HG02852 (cell line): ENCODE measurements around the gene APP.
"Not testable (repeated sequence)": the region's sequence is repeated elsewhere in the genome, so short reads cannot be mapped to it uniquely, and the experiment has no call there.

Source experiments
- ATAC-seq: cut with Tn5 transposase; IDR thresholded peaks from one replicate; pipeline ENCODE4 v1.9.1; 2021; ENCODE audit warnings: mild to moderate bottlenecking, moderate library complexity; ENCODE audit not compliant: unreplicated experiment

APP gene

DNA sequence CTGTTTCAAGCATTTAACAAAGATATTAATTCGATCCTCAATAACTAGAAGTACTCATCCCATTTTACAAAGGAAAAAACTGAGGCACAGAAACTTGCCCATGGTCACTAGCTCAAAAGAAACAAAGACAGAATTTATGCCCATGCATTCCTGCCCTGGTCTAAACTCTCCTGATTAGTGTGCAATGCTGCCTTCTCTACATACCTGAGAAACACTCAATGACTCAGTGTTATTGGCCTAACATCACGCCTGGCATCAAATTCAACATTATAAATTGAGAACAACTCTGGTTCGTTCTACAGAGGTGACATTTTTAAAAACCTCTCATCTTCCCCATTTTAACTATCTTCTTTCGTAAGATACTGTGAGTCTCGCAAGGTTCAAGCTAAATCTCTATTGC lies 5.2 kb downstream of the APP start:
- no peak for ATAC-seq

DNA sequence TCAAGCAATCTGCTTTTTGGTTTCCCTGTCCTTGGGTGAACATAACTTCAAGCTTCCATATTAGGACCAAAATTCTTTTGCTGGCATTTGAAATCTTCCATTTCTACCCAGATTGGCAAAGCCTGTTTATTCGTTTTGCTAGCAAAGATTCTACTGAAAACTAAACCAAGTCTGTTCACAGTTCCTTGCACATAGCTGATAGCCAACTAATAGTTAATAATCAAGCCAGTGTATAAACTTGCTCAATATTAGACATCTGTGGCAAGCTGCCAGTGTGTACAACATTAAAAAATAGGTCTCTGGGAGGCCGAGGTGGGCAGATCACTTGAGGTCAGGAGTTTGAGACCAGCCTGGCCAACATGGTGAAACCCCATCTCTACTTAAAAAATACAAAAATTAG lies 6.3 kb downstream of the APP start:
- no peak for ATAC-seq

DNA sequence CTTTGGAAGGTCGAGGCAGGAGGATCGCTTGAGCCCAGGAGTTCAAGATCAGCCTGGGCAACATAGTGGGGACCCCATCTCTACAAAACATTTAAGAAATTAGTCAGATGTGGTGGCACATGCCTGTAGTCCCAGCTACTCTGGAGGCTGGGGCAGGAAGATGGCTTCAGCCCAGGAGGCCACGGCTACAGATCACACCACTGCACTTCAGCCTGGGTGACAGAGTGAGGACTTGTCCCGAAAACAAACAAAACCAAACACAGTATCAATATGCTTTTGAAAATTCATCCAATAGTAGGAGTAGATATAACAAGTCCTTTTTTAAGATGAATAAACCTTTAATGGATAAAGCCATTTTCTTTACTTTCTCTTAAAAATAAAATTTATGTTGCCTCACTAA lies 8.5 kb downstream of the APP start:
- no peak for ATAC-seq

DNA sequence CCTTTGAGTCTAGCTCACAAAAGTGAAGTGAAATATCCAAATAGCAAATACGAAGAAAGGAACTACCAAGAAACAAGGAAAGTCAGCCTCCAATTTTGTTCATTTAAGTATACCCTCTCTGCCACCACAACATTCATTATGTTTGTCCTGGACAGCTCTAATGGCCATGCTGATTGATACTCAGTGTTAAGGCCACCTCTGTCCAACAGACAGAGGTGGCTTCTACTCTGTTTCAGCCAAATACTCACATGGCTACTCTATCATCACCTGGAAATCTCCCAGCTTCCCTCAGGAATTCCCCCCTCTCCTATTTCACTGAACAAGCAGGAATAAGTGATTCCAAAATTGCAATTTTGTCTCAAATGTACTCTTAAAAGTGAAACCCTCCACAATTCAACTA lies 10.7 kb downstream of the APP start:
- ATAC-seq: no peak

DNA sequence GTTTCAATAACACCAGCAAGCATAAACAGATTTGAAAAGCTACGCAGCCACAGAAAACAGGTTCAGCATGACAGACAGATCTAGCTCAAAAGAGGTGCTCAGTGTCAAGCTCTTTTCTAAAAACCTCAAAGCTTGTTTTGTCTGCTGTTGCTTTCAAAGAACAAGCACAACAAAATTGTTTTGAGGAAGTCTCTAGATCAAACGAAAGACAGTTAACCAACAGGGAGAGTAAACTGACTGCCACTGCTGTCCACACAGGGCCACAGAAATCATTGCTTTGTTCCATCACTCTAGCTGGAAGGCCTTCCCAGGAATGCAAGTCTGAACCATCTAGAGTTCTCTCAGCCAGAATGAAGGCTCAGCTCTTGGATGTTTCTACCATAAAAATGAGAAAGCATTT lies 12.8 kb downstream of the APP start:
- no peak for ATAC-seq

DNA sequence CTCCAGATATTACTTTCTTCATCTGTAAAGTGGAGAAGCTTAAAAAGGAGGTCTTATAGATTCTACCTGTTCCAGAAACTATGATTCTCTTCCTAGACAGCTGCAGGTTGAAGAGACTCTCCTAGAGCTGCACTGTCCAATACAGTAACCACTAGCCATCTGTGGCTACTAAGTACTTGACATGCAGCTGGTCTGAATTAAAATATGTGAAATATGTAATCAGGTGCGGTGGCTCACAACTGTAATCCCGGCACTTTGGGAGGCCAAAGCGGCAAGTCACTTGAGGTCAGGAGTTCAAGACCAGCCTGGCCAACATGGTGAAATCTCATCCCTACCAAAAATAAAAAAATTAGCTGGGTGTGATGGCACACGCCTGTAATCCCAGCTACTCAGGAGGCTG lies 15.8 kb downstream of the APP start:
- ATAC-seq: no peak

DNA sequence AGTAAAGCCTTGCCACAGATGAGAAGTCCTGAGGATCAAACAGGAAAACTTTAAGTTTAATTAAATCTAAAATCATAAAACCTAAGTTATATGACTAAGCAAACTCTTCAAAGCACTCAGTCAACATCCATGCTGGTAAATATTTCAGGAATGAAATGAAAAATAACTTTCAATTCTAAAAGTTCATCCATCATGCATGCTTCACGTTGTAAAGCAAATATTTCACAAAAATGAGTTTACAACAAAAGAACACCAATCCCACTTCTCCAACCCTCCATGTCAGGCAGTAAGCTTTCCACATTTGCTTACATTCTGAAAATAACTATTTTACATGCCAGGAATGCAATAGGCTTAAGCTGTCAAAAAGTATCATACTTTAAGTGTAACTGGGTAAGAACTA lies 16.8 kb downstream of the APP start:
- ATAC-seq: no peak

DNA sequence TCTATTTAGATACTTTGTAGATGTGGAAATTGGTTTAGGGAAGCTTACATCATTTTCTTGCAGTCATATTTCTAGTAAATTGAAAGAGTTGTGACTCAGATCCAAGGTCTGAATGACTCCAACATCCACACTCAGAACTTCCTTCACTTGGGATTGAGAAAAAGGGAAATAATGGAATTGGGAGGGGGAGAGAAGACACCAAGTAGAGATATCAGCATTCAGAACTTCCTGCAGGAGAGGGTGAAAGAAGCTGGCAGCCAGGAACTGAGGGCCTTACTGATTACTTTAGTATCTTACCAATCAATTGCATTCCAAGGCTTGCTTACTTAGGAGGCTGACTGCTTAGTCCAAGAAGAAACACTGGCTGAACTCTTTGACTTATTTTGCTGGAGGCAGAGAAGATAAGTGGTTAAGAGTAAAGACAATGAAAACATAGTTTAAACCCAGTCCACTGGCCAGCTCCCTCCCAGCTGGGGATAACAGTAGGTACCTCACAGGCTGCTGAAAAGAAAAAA lies 21.7 kb downstream of the APP start:
- no peak for ATAC-seq

DNA sequence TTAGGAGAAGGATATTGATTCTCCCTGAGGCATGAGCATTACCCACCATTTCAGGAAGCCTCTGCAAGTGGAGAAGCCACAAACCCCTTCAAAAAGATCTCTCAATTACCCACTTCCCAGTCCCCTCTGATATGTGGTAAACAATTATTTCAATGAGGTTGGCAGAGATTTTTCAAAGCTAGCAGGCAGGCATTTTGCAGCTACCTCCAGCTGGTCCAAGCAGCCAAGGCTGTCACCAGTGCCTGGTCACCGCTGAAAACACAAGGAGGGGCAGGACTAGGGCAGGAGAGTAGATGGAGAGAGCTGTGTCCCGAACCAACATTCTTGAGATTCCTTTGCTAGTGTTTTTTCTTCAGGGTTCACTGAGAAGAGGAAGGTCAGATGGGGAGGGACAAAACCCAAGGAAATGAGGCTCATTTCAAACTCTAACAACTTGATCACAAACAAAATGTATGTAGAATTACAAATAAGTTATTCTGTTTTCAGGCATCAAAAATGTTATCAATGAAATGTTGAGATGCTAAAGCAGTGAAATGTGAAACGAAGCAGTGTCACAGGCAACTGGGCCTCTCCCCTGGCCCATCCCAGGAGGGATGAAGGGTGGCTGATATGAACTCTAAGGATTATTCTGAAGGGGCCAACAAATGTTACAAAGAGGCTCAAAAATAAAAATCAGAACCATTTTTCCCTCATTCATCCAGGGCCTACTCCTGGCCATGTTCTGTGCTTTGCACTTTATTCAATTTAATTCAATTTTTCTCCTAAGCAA lies 22.3 kb downstream of the APP start:
- ATAC-seq: no peak

DNA sequence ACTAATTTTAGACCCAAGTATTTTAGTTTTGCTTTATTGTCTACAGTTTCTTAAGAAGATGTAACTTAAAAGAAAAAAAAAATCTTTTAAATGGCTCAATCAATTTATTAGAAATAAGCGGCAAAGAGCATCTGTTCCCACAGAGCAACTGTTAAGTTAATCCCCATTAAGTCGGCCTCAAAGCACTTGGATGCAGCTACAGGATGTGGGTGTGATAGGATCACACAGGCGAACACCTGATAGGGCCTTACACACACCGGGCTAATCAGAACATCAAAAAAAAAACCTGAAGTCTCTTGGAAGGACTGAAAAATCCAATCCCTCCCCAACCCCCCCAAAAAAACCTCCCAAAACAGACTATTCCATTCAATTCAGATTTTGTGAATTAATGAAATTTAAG lies 23.0 kb downstream of the APP start:
- no peak for ATAC-seq

DNA sequence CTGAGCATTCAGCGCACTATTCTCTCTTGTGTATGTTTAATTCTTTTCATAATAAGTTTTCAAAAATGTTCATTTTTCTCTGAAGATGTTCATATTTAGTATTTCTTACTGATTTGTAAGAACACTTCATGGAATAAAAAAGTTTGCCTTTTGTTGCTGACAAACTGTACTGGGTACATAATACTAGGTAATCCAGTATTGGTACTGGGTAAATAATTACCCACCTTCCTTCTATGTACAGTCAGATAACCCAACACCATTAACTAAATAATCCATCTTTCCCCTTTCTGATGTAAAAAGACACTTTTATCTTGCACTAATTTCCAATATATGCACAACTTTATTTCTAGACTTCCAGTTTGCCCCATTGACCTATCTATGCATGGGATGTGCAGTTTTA lies 23.9 kb downstream of the APP start:
- ATAC-seq: no peak

DNA sequence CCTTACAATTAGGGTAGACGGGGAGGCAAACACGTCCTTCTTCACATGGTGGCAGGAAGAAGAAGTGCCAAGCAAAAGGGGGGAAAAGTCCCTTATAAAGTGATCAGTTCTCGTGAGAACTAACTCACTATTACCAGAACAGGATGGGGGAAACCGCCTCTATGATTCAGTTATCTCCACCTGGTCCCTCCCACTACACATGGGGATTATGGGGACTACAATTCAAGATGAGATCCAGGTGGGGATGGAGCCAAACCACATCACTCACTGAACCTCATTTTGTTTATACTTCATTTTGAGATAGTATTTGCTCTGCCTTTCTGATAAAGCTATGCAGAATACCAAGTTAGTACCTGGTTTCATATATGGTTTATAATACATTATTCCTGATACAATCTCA lies 26.5 kb downstream of the APP start:
- ATAC-seq: no peak

DNA sequence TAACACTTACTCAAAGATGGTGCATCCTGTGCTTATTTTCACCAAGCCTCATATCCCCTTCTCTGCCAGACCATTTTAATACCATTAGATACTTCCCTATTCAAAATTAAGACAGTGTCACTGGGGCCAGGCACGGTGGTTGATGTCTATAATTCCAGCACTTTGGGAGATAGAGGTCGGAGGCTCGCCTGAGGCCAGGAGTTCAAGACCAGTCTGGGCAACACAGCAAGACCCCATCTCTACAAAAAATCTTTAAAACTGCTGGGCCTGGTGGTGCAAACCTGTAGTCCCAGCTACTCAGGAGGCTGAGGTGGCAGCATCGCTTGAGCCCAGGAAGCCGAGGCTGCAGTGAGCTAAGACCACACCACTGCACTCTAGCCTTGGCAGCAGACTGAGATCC lies 28.2 kb downstream of the APP start:
- no peak for ATAC-seq

DNA sequence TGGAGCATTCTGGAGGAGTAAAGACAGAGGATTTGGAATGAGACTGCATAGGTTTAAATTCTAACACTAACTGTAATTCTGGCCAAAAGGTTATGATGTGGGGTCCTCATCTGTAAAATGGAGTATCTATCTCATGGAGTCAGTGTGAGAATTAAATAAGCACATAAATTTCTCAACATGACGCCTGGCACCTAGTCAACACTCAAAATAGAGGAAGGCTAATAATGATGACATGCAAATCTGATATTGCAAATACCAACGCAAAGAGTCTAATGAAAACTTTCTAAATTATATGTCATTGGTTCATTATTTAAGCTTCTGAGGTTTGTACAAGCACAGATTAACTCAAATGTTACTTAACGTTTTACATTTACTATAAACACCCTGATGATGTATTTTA lies 29.6 kb downstream of the APP start:
- ATAC-seq: no peak

DNA sequence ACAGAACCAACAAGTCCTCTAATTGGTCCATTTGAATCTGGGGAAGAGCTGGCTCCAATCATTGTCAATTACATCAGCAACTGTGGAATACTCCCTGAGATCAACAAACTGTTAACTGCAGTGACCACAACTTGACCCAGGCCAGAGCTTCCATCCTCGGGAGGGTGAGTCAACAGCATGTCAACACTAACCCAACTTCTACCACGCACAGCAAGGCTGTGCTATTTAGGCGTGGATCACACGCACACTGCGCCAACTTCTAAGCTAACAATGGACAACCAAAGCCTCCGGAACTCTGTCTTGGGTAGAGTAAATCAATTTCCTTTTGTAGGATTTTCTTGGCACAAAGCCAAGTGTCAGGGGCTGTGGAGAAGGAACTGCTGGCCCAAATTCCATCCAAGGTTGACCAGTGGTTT lies 30.4 kb downstream of the APP start:
- ATAC-seq: no peak

DNA sequence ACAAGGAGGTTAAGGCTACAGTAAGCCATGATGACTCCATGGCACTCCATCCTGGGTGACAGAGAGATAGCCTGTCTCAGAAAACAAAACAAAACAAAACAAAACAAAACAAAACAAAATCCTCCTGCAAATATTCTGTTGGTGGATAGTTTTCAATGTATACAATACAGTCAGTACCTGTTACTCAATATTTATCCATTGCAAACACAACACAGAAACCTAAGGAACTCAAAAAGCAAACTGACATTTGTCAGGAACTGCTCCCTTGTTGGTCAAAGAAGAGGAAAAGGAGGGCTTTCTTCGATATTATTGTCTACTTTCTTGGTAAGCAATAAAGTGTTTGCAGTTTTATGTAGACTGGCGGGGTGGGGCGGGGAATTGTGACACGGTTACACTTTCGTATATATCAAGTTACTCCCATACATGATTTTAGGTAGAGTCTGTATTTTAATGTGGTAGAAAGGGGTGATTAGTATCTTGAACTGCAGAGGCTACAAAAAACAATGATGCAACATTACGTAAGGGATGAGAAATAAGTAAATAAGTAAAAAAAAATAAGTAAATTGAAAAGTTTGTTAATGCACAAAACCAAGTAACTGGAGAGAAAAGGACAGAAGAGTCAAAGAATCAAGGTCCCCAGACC lies 31.8 kb downstream of the APP start:
- ATAC-seq: no peak

DNA sequence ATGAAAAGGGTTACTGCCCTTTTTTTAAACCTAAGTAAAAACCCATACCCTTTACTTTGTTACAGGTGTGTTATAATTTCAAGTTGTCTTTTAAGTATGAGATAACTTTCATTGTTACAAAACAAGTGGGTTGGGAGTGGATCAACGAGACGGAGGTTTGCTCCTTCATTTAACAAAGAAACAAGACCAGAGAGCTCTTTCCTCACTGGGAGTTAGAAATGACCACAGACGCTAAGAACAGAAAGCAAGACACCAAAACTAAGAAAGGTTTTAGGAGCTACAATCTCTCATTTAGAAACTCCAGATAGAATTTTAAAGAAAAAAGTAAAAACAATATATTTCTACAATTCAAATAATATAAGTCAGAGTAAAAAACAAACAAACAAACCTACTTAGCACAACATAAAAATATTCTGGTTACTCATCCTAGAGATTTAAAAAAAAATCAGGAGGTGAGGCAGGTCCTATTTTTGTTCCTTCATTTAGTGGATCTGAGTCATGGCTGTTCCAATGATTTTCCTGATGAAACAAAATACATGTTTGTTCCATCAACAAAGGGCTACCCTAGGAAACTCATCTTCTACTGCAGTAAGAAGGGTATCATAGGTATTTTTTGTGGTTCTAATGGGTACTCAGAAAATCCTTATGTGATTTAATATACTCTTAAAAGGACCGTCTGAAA lies 33.0 kb downstream of the APP start:
- ATAC-seq: no peak

DNA sequence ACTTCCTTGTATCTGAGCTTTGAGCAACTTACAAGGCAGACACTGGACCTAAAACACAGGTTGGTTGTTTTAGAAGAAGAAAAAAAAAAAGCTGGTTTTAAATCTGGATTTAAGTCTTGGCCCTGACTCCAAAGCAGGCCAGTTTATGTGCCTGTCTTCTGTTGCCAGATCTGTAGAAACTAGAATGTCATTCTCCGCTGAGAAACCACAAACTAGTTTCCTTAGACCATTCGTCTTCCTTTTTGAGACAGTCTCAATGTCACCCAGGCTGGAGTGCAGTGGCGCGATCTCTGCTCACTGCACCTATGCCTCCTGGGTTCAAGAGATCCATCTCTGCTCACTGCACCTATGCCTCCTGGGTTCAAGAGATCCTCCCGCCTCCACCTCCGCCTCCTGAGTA lies 33.9 kb downstream of the APP start:
- peak; percentile 91 for ATAC-seq

DNA sequence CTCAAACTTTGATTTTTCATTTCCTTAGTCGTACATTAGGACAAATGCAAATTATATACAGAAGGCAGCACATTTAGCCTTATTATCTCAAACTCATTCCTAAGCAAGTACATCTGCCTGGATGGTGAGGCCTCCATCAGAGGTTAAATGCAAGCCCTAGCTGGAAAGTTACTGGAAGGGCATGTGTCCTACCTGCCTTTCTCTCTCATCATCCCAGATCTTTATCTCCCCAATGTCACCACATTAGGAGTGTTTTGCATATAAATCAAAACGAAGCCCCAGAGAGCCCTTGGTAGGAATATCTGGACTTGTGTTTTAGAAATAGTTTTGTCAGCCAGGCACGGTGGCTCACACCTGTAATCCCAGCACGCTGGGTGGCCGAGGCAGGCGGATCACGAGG lies 35.0 kb downstream of the APP start:
- no peak for ATAC-seq

DNA sequence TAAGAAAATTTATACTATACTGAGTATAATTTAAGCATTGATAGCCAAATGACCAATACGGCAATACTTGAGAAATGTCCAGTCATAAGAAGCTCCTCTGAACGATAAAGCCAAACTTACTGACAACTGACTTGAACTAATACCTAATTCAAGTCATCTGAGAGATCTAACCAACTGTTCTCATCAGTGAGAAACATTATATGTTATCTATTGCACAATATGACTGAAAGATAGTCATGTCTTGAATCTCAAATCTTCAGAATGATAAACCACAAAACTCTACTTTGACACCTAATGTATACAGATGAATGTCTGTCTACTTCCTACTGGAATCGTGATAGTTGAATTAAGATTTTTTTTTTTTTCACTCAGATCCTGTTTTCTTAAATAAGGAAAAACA lies 39.0 kb downstream of the APP start:
- no peak for ATAC-seq

DNA sequence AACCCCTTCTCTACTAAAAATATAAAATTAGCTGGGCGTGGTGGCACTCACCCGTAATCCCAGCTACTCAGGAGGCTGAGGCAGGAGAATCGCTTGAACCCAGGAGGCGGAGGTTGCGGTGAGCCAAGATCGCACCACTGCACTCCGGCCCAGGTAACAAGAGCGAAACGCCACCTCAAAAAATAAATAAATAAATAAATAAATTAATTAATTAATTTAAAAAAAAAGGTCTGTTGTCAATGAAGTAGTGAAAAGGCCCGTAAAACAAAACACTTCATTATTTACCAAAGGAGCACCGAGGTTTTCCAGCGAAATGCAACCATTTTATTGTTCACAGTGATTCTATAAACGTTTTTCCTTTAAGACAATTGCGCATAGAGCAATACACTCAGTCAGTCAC lies 39.5 kb downstream of the APP start:
- not testable (repeated sequence) for ATAC-seq

DNA sequence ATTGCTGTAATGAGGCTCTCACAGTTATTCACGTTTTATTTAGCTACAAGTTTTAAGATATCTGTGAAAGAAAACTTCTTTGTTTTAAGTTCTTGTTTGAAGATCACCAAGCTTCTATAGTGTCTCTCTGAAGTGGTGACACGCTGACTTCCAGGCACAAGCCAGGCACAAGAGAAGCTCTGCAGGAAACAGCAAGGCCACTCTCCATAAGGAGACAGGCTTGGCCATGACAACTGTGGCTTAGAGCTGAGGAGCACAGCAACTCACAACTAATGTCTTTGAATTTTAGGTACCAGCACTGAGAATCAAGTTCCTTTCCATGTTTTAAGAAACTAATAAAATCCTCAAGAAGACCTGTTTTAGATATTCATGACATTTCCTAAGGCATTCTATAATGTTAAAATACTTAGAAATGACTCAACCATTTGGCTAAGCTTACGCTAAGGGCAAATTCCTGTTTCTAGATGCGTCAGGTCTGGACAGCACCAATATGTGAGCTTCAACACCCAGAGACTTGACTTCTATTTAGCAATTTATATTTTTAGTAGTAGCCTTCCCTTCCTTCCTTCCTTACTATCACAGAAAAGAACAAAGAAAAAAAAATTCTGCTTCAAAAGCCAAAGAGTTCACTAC lies 40.2 kb downstream of the APP start:
- no peak for ATAC-seq
